Stimulated activated CD8-positive, alpha-beta memory T cell treated with anti-CD3 and anti-CD28 coated beads, Interleukin-7, amount 100 ng/mL, for 24 hours (primary cell): ENCODE data around the gene OR6N1.

ENCODE experiments used
- DNase-seq: peaks from one replicate; pipeline ENCODE4 v3.0.0-alpha.2; 2020; ENCODE audit warnings: low read depth

Gene OR6N1

DNA sequence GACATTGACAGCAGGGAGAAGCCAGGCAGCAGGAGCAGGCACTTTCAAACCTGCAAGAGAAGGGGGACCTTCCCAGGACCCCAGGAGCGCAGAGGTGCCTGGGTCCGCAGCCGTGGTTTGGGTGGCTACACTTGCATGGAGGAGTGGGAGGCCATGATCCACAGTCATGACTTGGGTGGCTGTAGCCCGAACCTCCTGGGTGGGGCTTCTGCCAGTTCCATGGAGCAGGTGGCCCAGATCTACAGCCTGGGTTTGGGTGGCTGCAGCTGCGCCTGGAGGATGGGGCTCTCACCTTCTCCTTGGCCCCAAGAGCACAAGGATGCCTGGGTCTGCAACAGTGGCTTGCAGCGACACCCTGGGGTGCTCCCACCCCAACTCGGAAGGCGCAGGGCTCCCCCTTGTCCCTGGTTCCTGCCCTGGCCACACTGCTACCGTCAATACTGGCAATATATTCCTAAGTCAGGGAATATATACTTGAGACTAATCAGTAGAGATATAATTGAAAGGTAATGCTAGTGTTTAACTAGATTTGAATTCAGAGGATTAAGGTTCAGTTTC, 19.8 kb downstream of the OR6N1 start:
- DNase-seq = no peak

DNA sequence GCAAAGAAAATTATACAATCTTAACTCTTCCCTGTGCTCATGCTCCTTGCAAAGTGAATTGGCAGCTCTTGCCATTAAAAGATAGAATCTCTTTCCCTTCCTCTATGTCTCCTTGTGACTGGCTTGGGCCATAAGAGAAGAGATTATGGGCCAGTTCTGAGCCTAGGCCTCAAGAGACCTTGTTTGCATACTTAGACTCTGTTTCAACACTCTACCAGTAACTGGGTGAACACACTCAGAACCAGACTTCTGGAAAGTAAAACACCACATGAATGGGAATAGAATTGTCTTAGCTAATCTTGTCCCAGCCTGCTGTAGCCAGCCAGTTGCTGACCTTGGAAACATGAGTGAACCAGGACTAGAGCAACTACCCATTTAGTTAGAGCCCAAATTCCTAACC, 36.1 kb downstream of the OR6N1 start:
- no peak for DNase-seq

GRCh38 chr1:158732524-158732923, 39.5 kb downstream of the OR6N1 start:
- no peak for DNase-seq

GRCh38 chr1:158731707-158732106, 40.3 kb downstream of the OR6N1 start:
- no peak for DNase-seq

- no peak for DNase-seq
Measured at GRCh38 chr1:158730453-158730852, 41.5 kb downstream of the OR6N1 start.

DNA sequence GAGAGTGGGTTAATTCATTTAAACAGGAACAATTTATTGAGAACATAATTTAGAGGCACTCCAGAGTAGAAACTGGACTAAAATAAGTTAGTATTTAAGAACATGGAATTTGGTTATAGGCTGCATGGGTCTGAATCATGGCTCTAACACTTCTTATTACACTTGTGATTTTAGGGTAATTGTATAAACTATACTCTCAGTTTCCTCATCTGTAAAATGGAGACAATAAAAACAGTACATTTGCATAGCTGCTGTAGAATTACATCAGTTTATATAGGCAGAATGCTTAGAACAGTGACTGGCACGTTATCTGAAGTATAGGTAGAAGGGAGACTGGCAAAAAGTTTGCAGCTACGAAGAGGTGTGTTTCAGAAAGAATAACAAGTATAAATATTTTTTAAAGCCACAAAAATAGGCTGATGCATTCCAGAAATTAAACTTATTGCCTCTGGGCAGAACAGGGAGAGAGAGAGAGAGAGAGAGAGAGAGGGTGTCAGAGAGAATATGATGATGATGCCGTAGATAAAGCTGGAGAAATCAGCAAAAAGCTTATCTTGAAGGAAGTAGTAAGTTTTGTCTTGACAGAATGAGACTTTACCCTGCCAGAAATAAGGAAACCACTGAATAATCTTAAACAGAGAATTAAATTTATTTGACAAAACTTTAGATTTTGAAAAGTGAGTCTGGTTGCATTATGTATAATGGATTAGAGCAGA, 43.3 kb downstream of the OR6N1 start:
- DNase-seq = no peak

DNA sequence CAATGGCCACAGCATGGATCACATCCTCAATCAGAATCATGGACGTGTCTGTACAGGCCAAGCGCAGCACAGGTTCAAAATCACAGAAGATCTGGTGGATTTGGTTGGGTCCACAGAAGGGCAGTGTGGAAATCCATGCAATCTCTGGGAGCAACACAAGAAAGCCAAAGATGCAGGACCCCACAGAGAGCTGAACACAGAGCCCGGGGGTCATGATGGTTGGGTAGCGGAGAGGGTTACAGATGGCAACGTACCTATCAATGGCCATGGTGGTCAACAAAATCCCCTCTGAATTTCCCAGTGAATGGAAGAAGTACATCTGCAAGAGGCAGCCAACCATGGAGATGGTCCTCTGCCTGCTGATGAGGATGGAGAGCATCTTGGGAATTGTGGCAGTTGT, 47.6 kb downstream of the OR6N1 start:
- DNase-seq = no peak

GRCh38 chr1:158720620-158721019, 51.4 kb downstream of the OR6N1 start, which contains the start of gene OR6K3:
Gene OR6K3, minus strand, starts transcription at chr1:158720720. Its CDS starts 2,605 bp downstream, at chr1:158718115.
- DNase-seq = no peak

GRCh38 chr1:158719664-158720063, 52.3 kb downstream of the OR6N1 start:
- DNase-seq = no peak

- no peak for DNase-seq
Measured at GRCh38 chr1:158717344-158717743, 54.7 kb downstream of the OR6N1 start.

DNA sequence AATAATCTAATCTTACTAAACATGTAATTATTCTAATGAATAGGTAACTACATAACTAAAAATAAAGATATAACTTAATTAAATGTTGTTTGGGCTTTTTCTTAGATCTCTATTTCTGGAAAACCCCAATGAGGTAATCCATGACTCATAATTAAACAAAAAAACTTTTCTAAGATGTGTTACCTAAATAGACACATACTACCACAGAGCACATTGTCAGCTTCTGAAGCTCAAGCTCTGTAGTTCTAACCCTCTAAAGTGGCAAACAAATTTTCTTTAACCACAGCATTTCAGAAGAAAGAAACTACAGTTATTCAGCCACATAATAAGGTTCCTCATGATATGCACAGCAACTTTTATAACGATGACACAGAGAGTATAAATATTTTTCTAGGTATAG, 55.7 kb downstream of the OR6N1 start:
- no peak for DNase-seq

- DNase-seq = no peak
Measured at GRCh38 chr1:158714754-158715153, 57.2 kb downstream of the OR6N1 start.
